Dendritic cell treated with granulocyte-macrophage colony-stimulating factor and Interleukin-4, amounts not matched to agents 40 ng/mL and 50 ng/mL, for 4 days (primary cell): Measurements from ENCODE around the gene SLC35F1.
"Not testable (repeated sequence)": the region's sequence is repeated elsewhere in the genome, so short reads cannot be mapped to it uniquely, and the experiment has no call there.

Experiments
- H3K27ac Mint-ChIP-seq: one replicate; pipeline ENCODE4 v1.8.0; 2022; ENCODE audit warnings: mild to moderate bottlenecking, mixed read lengths
- H3K27me3 Mint-ChIP-seq: one replicate; pipeline ENCODE4 v1.8.0; 2022; ENCODE audit warnings: mild to moderate bottlenecking, mixed read lengths
- H3K36me3 Mint-ChIP-seq: one replicate; pipeline ENCODE4 v1.8.0; 2022; ENCODE audit warnings: low read depth, mixed read lengths
- H3K4me1 Mint-ChIP-seq: one replicate; pipeline ENCODE4 v1.8.0; 2022; ENCODE audit warnings: low read depth, mixed read lengths
- H3K4me3 Mint-ChIP-seq: one replicate; pipeline ENCODE4 v1.8.0; 2022; ENCODE audit warnings: mild to moderate bottlenecking, moderate library complexity, mixed read lengths
- H3K9me3 Mint-ChIP-seq: one replicate; pipeline ENCODE4 v1.8.0; 2022; ENCODE audit warnings: mixed read lengths
- intact Hi-C: fragments of 100-400 bp; cut with micrococcal nuclease; formaldehyde crosslinking; loops from one replicate; pipeline ENCODE4 v1.15.0; 2022

The SLC35F1 gene

GRCh38 chr6:117938311-117938995, 31.4 kb downstream of the SLC35F1 start:
- intact Hi-C loops = no loop called here
- Mint-ChIP-seq H3K4me3 (no peak overlapping the region), H3K27ac (no peak overlapping the region), H3K27me3 (no peaks in the 10 kb centered on the region), H3K9me3 (no peaks in the 10 kb centered on the region), H3K36me3 (no peaks in the 10 kb centered on the region), H3K4me1 (no peaks in the 10 kb centered on the region)

GRCh38 chr6:117947234-117947633, 40.2 kb downstream of the SLC35F1 start:
- no peaks in the 10 kb centered on the region for H3K36me3 Mint-ChIP-seq
- H3K4me1 Mint-ChIP-seq = no peaks in the 10 kb centered on the region
- intact Hi-C loops = no loop called here
- H3K9me3 Mint-ChIP-seq = no peaks in the 10 kb centered on the region
- H3K27me3 Mint-ChIP-seq = no peaks in the 10 kb centered on the region
- no peak overlapping the region for H3K27ac Mint-ChIP-seq
- H3K4me3 Mint-ChIP-seq = no peak overlapping the region

GRCh38 chr6:117951783-117952182, 44.7 kb downstream of the SLC35F1 start:
- intact Hi-C loops = no loop called here
- no peak overlapping the region for H3K27ac Mint-ChIP-seq
- no peaks in the 10 kb centered on the region for H3K9me3 Mint-ChIP-seq
- no peaks in the 10 kb centered on the region for H3K4me1 Mint-ChIP-seq
- no peaks in the 10 kb centered on the region for H3K36me3 Mint-ChIP-seq
- H3K27me3 Mint-ChIP-seq = no peaks in the 10 kb centered on the region
- no peak overlapping the region for H3K4me3 Mint-ChIP-seq

DNA sequence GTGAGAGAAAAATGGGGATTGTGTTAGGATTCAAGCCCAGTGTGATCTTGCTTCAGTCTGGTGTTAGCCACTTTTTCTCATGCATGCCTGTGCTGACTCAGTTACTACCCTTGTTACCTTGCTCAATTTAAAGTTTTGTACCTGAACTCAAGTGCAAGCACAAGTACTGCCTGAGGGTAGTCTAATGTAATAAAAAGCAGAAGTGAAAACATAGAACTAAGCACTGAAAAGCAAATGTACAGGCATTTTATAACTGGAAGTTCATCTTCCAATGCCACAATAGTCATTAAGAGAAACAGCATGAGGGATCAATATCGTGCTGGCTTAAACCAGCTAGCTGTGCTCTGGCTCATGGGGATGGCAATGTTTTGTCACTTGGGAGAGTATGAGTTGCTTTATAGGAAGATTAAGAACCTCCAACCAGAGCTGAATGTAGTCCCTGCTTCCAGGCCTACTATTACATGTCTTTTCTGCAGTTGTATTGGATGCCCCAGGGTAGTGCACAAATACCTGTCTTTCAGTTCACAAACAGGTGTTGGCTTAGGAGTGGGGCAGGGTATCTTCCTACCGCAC, 48.7 kb downstream of the SLC35F1 start:
- H3K4me1 Mint-ChIP-seq = no peaks in the 10 kb centered on the region
- intact Hi-C loops = no loop called here
- no peak overlapping the region for H3K27ac Mint-ChIP-seq
- H3K9me3 Mint-ChIP-seq = no peaks in the 10 kb centered on the region
- H3K36me3 Mint-ChIP-seq = no peaks in the 10 kb centered on the region
- no peak overlapping the region for H3K4me3 Mint-ChIP-seq
- H3K27me3 Mint-ChIP-seq = no peaks in the 10 kb centered on the region

DNA sequence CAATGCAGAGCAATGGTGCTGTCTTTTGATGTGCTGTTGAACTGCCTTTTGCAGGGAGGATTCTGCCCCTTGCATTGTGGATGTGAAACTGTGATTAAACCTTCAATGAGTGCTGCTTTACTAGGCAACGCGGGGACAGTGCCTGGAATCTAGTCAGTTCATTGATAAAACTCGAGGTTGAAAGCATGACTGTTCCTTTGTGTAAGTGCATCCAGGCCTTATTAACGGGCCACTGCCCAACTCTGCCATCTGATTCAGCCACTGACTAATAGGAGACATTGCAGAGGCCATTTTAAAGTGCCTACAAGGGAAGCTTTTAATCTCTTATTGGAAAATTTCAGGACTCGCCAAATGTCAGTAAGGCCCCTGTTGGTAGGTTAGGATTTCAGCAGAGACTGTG, 49.3 kb downstream of the SLC35F1 start:
- no peaks in the 10 kb centered on the region for H3K36me3 Mint-ChIP-seq
- no peak overlapping the region for H3K4me3 Mint-ChIP-seq
- H3K4me1 Mint-ChIP-seq = no peaks in the 10 kb centered on the region
- intact Hi-C loops = no loop called here
- H3K27ac Mint-ChIP-seq = no peak overlapping the region
- H3K9me3 Mint-ChIP-seq = no peaks in the 10 kb centered on the region
- H3K27me3 Mint-ChIP-seq = no peaks in the 10 kb centered on the region

- Mint-ChIP-seq H3K27ac (no peak overlapping the region), H3K4me3 (no peak overlapping the region), H3K36me3 (no peaks in the 10 kb centered on the region), H3K27me3 (no peaks in the 10 kb centered on the region), H3K9me3 (peaks cover 1% of the 10 kb centered on the region), H3K4me1 (no peaks in the 10 kb centered on the region)
- intact Hi-C loops = no loop called here
Measured at GRCh38 chr6:117958536-117958935, 51.5 kb downstream of the SLC35F1 start.

- Mint-ChIP-seq H3K4me3 (no peak overlapping the region), H3K9me3 (peaks cover 18% of the 10 kb centered on the region), H3K4me1 (no peaks in the 10 kb centered on the region), H3K27ac (no peak overlapping the region), H3K36me3 (no peaks in the 10 kb centered on the region), H3K27me3 (no peaks in the 10 kb centered on the region)
- intact Hi-C loops = no loop called here
Measured at GRCh38 chr6:117960877-117961276, 53.8 kb downstream of the SLC35F1 start.

GRCh38 chr6:117961301-117961700, 54.2 kb downstream of the SLC35F1 start:
- intact Hi-C loops = no loop called here
- Mint-ChIP-seq H3K4me3 (no peak overlapping the region), H3K9me3 (peaks cover 23% of the 10 kb centered on the region), H3K27ac (no peak overlapping the region), H3K36me3 (no peaks in the 10 kb centered on the region), H3K27me3 (no peaks in the 10 kb centered on the region), H3K4me1 (no peaks in the 10 kb centered on the region)

DNA sequence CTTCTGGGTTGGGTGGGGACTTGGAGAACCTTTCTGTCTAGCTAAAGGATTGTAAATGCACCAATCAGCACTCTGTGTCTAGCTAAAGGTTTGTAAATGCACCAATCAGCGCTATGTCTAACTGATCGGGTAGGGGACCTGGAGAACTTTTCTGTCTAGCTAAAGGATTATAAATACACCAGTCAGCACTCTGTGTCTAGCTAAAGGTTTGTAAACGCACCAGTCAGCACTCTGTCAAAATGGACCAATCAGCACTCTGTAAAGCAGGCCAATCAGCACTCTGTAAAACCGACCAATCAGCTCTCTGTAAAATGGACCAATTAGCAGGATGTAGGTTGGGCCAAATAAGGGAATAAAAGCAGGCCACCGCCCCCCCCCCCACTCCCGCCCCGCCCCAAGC, 58.7 kb downstream of the SLC35F1 start:
- intact Hi-C loops, H3K27ac Mint-ChIP-seq, H3K4me1 Mint-ChIP-seq, H3K36me3 Mint-ChIP-seq, H3K4me3 Mint-ChIP-seq, H3K27me3 Mint-ChIP-seq: not testable (repeated sequence)
- H3K9me3 Mint-ChIP-seq = peaks cover 30% of the 10 kb centered on the region

DNA sequence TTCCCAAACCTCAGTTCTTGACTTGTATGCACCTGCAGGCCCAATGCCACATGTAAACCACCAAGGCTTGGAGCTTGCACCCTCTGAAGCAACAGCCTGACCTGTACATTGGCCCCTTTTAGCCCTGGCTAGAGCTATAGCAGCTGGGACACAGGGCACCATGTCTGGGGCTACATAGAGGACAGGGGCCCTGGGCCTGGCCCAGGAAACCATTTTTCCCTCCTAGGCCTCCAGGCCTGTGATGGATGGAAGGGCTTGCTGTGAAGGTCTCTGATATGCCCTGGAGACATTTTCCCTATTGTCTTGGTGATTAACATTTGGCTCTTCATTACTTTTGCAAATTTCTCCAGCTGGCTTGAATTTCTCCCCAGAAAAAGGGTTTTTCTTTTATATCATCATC, 64.6 kb downstream of the SLC35F1 start:
- no peaks in the 10 kb centered on the region for H3K27me3 Mint-ChIP-seq
- no peak overlapping the region for H3K27ac Mint-ChIP-seq
- intact Hi-C loops = no loop called here
- H3K4me3 Mint-ChIP-seq = no peak overlapping the region
- peaks cover 20% of the 10 kb centered on the region for H3K9me3 Mint-ChIP-seq
- no peaks in the 10 kb centered on the region for H3K4me1 Mint-ChIP-seq
- no peaks in the 10 kb centered on the region for H3K36me3 Mint-ChIP-seq

DNA sequence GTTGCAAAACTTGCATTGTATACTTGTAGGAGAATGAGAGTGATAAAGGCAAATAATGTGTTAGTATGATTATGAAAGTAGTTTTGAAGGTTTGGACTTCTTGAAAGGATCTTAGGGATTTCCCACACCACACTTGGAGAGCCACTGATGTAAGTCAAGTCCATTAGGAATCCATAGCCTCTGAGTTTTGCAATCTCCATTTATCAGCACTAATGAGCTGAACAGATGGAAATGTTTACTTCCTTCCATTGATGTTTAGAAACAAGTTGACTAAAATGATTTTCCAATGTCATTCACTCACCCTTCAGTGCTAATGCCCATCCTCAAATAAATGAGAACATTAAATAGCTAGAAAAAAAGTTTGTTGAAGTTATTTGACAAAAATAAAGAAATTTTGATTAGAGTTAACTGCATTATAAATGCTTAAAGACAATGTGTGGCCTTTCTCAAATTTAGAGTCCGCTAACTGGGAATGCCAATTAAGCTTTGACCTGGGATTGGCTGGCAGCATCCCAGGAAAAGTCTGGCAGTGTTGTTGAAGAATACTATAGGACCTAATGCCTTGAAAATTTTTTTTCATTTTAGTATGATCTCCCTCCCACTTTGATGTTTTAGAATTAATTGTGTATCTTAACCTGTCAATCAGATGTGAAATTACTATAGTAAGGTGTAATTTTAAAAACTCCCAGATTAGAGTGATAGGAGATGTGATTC, 68.0 kb downstream of the SLC35F1 start:
- Mint-ChIP-seq H3K36me3 (no peaks in the 10 kb centered on the region), H3K27me3 (no peaks in the 10 kb centered on the region), H3K4me1 (no peaks in the 10 kb centered on the region), H3K4me3 (no peak overlapping the region), H3K9me3 (peaks cover 16% of the 10 kb centered on the region), H3K27ac (no peak overlapping the region)
- intact Hi-C loops = loop anchor here (2.0 to 5.0 kb wide), 2 partner anchors 606 to 642 kb away; no protein-coding TSS in a partner anchor

DNA sequence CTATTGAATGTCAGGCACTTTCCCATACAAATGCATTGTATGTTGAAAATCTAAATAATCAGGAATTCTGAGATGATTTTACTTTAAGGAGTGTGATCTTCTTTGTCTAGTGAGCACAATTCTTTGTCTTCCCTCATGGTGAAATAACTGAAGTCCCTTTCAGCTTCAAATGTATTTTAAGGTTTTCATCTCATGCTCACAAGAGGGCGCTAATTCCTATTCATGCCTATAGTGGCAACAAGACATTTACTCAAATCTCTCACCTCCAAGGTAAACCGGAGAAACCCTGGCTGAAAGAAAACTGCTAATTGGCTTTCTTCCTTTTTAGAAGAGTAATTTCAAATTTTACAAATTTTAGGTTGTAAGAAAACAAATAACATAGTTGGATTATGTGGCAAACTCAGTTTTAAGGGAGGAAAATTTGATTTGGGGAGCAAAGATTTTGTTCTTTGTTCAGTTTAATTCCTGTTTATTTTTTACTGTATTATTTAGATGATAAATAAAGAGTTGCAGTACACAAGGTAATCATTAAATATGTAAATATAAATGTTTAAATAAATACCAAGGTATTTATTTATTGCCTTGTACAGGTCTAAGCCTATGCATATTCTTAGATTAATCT, 69.1 kb downstream of the SLC35F1 start:
- H3K4me3 Mint-ChIP-seq = no peak overlapping the region
- no peaks in the 10 kb centered on the region for H3K27me3 Mint-ChIP-seq
- no peaks in the 10 kb centered on the region for H3K4me1 Mint-ChIP-seq
- intact Hi-C loops = loop anchor here (5.0 kb wide), 1 partner anchor 641 kb away; no protein-coding TSS in a partner anchor
- no peaks in the 10 kb centered on the region for H3K36me3 Mint-ChIP-seq
- H3K27ac Mint-ChIP-seq = no peak overlapping the region
- H3K9me3 Mint-ChIP-seq = peaks cover 15% of the 10 kb centered on the region

GRCh38 chr6:117985916-117986315, 78.9 kb downstream of the SLC35F1 start:
- Mint-ChIP-seq H3K4me3 (no peak overlapping the region), H3K36me3 (no peaks in the 10 kb centered on the region), H3K27ac (no peak overlapping the region), H3K4me1 (no peaks in the 10 kb centered on the region), H3K9me3 (no peaks in the 10 kb centered on the region), H3K27me3 (no peaks in the 10 kb centered on the region)
- intact Hi-C loops = no loop called here

- no peaks in the 10 kb centered on the region for H3K27me3 Mint-ChIP-seq
- H3K27ac Mint-ChIP-seq = no peak overlapping the region
- intact Hi-C loops = no loop called here
- no peaks in the 10 kb centered on the region for H3K4me1 Mint-ChIP-seq
- no peaks in the 10 kb centered on the region for H3K36me3 Mint-ChIP-seq
- no peak overlapping the region for H3K4me3 Mint-ChIP-seq
- no peaks in the 10 kb centered on the region for H3K9me3 Mint-ChIP-seq
Measured at GRCh38 chr6:117986396-117986795, 79.3 kb downstream of the SLC35F1 start.
